ENCODE results near the gene PPP6R3.

GRCh38 chr11:68651208-68651984, 190.8 kb downstream of the PPP6R3 start:
- no peak for TF ChIP-seq CTCF (IDR thresholded peaks at IDR 0.05)
- no peak for TF ChIP-seq POLR2A (IDR thresholded peaks at IDR 0.05)
- no peak for TF ChIP-seq POLR2AphosphoS5 (IDR thresholded peaks at IDR 0.05; ENCODE audit: insufficient read depth in 1 of 2, low read depth in 1 of 2)

Data from vagina (tissue), 2 donors.